HL-60/S4 (cell line): ENCODE measurements around the gene PRM2.
"Not testable (repeated sequence)": the region's sequence is repeated elsewhere in the genome, so short reads cannot be mapped to it uniquely, and the experiment has no call there.

Source experiments
- in situ Hi-C: fragments of 300-500 bp; cut with MboI; formaldehyde crosslinking; loops from 2 replicates; pipeline ENCODE4 v1.14.3; 2022; ENCODE audit warnings: low sequenced_read_pairs

PRM2 gene

DNA sequence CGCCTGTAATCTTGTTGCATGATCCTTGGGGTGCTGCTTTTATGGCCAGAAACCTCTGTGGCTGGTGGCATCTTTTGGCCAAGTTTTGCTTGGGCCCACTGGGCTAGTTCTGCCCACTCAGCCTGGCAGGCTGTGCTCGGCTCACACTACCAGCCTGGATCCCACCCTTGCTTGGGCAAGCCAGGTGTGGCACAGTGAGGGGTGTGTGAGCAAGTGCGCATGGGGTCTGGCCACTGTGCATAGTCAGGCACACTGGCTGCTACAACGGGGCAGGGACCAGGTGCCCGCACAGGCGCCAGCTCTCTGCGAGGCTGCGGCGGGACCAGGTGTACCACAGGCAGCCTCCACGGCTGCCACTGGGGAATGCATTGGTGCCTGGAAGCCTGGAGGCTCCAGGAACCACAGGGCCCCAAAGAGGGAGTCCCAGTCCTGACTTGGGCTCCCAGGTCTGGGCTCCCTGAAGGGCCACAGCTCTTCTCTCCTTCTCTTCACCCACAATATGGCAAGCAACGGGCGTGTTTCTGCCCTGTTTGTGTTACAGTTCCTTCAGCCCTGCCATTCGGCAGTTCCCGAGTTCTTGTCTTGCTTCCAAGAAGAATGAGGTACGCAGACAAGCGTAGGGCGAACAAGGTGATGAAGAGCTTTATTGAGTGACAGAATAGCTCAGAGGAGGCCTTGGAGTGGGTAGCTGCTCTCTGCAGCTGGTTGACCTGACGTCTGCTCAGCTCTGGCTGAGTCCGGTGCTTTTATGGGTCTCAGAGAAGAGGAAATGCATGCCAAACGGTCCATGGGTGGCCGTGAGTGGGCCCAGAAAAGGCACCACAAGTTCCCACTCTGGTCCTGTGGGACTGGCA, 31.6 kb upstream of the PRM2 start:
- in situ Hi-C loops, result no loop called here

DNA sequence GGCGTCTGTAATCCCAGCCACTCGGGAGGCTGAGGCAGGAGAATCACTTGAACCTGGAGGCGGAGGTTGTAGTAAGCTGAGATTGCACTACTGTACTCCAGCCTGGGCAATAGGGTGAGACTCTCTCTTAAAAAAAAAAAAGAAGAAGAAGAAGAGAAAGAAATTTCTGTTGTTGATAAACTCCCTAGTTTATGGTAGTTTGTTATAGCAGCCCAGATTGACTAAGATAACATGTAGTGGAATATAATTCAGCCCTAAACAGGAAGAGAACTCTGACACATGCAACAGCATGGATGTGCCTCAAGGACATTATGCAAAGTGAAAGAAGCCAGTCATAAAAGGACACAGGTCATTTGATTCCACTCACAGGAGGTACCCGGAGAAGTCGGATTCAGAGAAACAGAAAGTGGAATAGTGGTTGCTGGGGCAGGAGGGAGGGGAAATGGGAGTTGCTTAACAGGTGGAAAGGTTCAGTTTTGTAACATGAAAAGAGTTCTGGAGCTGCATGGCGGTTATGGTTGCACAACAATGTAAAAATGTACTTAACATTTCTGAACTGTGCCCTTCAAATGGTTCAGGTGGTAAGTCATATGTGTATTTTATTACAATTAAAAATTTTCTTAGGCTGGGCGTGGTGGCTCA, 30.8 kb upstream of the PRM2 start:
- in situ Hi-C loops, result no loop called here

DNA sequence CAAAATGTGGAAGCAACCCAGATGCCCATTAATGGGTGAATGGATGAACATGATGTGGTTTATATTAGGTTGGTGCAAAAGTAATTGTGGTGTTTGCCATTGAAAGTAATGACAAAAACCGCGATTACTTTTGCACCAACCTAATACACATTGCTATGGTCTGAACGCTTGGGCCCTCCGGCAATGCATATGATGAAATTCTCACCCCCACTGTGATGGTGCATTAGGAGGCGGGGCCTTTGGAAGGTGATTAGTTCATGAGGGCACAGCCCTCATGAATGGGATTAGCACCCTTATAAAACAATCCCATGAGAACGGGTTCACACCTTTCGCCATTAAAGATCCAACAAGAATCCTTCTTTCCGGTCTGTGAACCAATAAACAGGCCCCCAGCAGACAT, 30.1 kb upstream of the PRM2 start:
- in situ Hi-C loops, result no loop called here

DNA sequence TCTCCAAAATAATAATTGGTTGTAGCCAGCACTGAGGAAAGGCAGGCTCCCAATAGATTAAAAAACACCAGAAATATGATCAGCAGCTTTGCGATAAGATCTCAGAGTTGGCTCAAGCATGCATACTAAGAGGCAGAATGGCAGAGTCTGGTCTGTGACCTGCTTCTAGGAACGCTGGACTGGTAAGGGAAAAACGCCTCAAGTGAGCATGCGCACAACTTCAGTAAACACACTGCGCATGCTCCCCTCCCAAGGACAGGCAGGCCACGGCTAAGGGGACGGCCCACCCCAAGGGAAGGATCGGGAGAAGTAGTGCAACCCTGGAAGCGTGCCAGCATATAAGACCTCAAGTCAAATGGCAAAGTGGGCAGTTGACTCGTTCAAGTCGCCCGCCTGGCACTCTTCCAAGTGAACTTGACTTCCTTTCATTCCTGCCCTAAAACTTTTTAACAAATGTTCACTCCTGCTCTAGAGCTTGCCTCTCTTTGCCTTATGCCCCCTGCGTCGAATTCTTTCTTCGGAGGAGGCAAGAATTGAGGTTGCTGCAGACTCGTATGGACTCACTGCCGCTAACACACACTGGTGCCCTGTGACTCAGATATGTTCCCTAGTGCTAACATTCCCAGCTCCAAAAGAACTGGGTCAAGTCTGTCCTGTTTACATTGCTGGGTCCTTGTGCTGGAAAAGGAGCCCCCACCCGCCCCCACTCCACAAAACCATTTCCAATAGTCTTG, 27.3 kb upstream of the PRM2 start:
- in situ Hi-C loops, result no loop called here

DNA sequence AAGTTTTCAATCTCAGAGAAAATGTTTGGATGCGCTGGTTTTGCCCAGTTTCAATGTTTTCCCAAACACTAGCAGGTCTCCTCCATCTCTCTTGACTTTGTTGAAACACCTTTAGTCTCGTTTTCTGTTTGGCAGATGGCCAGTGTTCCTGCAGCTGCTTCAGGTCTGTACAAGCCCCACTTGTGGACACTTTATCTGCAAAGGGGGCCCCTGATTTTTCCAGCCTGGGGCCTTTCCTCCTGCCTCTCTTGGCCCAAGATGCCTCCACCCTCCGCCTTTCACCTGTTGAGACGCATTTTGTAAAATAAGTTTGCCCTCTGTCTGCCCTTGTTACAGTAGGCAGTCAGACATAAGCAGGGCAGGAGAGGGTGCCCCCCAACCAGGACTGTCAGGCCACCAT, 26.7 kb upstream of the PRM2 start:
- in situ Hi-C loops, result no loop called here

DNA sequence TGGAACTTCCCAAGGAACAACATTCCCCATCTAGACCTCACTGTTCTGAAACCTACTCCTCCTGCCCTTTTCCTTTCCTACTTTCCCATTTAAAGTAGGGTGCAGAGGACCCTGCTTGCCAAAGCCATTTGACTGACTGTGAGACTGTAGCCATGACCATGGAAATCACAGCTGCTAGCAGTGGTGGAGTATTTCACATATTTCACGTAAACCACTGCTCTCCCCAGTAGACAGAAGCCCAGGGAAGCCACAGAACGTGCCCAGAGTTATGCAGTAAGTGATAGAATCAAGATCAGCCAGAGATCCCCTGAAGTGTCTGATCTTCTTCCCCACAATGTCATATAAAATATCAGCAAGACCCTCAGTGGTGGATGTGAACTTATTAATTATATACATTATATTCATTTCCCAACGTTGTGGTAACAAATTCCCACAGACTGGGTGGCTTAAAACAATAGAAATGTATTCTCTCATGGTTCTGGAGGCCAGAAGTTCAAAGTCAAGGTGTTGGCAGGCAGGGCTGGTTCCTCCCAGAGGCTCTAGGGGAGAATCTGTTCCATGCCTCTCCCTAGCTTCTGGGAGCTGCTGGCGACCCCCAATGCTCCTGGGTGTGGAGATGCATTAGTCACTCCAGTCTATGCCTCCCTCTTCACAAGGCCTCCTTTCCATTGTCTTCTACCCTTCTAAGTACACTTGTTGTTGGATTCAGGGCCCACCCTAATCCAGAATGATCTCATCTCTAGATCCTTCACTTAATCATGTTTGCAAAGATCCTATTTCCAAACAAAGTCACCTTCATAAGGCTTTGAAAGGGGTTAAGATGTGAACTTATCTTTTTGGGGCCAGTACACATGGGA, 25.6 kb upstream of the PRM2 start:
- in situ Hi-C loops, result no loop called here

DNA sequence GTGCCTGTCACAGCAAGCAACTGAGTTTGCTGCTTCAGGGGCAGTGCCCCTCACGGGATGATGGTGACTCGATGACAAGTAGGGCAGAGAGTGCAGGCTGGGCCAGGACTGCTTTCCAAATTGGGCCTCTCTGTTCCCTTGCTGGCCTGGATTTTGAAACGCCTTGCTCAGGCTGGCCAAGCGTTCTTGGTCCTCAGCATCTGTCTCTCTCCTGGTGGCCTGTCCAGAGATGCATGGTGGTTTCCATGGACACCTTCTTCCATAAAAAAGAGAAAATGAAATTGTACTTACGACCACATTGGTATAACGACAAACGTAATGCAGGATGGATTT, 24.2 kb upstream of the PRM2 start:
- in situ Hi-C loops, result no loop called here

DNA sequence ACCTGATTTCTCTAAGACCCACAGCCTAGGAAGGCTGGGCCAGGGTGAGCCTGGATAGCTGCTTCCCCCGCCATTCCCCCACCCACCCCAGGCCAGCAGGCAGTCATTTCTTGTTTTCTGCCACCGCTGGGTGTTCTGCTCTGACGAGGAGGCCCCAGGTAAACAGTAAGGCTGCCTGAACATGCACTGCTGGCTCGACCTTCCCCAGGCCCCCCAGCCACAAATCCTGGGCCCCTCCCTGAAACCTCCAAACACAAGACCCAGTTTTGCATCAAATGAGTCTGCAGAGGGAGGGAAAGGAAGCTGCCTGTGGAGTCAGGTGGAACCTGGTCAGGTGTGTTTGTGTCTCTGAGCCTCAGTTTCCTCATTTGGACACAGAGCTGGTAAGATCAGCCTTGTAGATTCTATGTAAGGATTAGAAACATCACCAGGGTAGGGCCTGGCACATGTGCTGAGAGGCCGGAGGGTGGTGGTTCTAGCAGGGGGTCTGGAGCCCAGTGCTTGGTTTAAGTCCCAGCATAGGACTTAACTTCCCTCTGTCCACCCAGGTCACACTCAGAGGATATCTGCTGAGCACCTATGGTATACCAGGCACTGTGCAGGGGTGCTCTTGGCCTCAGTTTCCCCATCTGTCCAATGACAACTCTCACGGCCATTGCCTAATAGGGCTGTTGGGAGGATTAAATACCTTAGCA, 23.7 kb upstream of the PRM2 start:
- in situ Hi-C loops, result no loop called here

DNA sequence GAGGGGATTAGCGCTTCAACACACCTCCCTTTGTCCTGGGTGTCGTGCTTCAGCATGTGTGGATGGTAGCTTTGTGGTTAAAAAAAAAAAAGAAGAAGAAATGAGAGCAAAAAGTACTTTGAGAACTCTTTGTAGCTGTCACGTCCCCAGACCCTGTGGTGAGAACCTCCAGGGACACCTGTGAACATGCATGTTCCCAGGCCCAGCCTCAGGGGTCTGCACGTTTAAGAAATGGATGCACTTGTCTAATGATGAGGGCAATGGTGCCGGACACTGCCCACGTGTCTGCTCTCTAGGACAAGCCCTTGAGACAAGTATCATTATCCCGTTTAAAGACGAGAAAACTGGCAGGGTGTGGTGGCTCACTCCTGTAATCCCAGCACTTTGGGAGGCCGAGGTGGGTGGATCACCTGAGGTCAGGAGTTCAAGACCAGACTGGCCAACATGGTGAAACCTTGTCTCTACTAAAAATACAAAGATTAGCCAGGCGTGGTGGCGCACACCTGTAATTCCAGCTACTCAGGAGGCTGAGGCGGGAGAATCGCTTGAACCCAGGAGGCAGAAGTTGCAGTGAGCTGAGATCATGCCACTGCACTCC, 22.8 kb upstream of the PRM2 start:
- in situ Hi-C loops, result not testable (repeated sequence)

DNA sequence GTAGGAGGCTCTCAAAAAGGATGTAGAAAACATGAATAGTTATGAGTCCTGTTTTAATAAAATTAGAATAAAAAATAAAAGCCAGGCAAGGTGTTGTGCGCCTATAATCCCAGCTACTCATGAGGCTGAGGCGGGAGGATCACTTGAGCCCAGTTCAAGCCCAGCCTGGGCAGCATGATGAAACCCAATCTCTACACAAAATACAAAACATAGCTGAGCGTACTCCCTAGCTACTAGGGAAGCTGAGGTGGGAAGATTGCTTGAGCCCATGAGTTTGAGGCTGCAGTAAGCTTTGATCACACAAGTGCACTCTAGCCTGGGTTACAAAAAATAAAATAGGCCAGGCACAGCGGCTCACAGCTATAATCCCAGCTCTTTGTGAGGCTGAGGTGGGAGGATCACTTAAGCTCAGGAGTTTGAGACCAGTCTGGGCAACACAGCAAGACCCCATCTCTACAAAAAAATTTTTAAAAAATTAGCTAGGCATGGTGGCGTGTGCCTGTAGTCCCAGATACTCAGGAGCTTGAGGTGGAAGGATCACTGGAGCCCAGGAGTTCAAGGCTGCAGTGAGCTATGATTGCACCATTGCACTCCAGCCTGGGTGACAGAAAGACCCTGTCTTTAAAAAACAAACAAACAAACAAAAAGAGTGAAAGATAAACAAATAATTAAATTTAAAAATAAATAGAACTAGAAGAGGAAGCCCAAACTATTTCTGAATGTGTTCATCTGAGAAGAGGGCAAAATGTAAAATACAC, 22.0 kb upstream of the PRM2 start:
- in situ Hi-C loops, result no loop called here

DNA sequence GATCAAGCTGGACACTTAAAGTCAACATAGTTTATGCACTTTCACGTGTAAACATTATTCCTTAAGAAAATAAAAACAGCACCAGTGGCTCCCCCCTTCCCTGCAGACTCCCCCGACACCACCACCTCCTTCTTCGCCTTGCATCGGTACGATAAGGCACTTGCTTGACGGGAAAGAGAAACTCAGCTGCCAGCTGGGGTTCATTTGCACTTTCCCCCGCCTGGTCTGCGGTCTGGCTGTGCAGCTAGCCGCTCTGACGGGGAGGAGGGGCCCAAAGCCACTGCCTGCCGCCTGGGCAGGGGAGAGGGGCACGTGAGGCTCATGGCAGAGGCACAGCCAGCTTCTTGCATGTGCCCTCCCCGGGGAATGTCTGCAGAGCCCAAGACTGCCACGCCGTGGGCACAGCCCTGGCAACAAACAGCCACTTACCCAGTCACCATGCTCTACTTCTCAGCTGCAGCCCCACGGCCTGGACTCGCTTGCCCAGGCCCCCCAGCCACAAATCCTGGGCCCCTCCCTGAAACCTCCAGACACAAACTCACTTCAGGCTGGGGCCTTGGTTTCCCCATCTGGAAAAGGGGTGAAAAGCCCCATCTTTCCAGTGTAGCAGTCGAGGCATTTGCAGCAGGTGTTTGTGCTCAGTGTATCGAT, 21.3 kb upstream of the PRM2 start:
- in situ Hi-C loops, result no loop called here

DNA sequence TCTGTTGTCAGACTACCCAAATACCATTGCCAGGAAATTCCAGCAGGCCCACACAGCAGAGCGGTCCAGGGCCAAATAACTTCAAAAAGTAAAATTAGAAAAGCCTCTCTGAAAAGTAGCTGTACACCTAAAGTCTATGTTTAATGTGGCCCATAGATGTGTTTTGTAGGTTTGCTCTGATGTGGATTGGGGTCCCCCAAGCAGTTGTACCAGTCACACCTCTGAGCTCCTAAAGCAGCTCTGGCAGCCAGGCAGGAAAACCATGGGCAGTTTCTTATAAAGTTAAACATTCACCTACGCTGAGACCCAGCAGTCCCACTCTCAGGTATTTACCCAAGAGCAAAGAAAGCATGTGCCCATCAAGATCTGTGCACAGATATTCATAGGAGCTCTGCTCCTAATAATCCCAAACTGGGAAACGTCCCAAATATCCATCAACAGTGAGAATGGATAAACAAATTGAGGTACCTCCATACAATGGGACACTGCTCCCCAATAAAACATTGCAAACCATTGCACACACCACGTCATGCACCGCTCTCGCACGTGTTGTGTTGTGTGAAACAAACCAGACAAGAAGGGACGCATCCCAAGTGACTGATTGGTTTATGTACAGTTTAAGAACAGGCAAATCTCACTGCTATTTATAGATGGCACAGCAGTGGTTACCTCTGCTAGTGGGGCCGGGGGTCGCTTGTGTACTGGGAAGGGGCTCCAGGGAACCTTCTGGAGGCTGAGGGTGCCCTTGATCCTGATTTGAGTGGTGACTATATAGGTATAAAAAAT, 20.6 kb upstream of the PRM2 start:
- in situ Hi-C loops, result no loop called here

DNA sequence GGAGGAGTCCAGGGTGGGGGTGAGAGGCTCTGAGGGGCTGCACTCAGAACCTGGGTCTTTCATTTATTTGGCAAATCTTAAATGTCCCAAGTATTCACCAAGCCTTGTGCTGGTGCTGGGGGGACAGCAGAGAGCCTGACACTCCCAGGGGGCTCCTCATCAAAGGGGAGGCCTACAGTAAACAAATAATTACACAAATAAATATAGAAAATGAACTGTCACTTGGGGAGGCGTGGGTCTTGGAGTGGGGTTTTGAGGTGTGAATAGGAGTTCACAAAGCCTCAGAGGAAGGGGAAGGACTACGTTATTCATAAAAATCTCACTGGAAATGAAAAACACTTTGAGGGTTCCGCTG, 20.0 kb upstream of the PRM2 start:
- in situ Hi-C loops, result no loop called here

DNA sequence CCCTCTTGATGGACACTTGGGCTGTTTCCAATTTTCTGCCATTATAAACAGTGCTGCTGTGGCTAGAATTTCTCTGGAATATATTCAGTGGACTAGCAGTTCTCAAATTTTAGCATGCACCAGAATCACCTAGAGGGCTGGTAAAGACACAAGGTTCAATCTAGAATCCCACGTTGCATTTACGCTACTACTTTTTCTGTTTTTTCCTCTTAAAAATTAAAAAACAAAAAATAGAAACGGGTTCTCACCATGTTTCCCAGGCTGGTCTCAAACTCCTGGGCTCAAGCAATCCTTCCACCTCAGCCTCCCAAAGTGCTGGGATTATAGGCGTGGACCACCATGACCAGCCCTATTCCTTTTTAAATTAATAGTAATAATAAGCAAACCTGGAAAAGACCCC, 19.4 kb upstream of the PRM2 start:
- in situ Hi-C loops, result no loop called here

DNA sequence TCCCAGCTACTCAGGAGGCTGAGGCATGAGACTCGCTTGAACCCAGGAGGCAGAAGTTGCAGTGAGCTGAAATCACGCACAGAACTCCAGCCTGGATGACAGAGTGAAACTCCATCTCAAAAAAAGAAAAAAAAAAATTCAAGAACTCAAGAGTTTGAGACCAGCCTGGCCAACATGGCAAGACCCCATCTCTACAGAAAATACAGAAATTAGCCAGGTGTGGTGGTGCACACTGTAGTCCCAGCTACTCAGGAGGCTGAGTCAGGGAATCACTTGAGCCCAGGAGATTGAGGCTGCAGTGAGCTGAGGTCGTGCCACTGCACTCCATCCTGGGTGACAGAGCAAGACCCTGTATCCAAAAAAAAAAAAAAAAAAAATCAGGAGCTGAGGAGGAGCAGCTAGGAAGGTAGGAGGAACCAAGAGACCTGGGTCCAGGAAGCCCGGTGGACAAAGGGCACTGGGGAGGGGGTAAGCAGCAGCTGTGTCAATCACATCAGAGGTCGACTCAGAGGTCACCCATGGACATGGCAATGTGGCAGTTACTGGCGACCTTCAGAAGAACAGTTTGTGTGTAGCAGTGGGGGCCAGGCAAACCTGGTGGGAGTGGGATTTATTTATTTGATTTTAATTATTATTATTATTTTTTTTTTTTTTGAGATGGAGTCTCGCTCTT, 15.9 kb upstream of the PRM2 start:
- in situ Hi-C loops, result no loop called here

DNA sequence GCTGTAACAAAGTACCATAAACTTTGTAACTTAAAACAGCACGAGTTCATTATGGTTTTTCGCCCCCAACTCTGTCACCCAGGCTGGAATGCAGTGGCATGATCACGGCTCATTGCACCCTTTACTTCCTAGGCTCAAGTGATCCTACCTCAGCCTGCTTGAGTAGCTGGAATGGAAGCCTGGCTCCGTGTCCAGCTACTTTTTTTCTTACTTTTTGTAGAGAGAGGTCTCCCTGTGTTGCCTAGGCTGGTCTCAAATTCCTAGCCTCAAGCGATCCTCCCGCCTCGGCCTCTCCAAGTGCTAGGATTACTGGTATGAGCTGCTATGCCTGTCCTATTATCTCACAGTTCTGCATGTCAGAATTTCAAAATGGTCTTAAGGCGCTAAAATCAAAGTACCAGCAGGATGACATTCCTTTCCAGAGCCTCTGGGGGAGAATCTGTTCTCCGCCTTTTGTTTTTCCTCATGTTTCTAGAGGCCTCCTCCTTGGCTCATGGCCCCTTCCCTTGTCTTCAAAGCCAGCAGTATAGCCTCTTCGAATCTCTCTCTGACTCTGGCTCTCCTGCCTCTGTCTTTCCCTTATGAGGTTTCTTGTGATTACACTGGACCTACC, 14.9 kb upstream of the PRM2 start:
- in situ Hi-C loops, result no loop called here
